ENCODE results near the gene MRTFA.
"Not testable (repeated sequence)": the region's sequence is repeated elsewhere in the genome, so short reads cannot be mapped to it uniquely, and the experiment has no call there.

MRTFA gene

GRCh38 chr22:40594924-40595323 lies 41.6 kb downstream of the MRTFA start:
- peak; percentile 37 for DNase-seq

- DNase-seq = no peak
Measured at GRCh38 chr22:40594346-40594745, 42.2 kb downstream of the MRTFA start.

GRCh38 chr22:40593460-40594273 lies 42.9 kb downstream of the MRTFA start:
- no peak for DNase-seq

- DNase-seq = no peak
Measured at GRCh38 chr22:40592352-40593113, 44.0 kb downstream of the MRTFA start.

GRCh38 chr22:40588726-40589125 lies 47.8 kb downstream of the MRTFA start:
- peak; percentile 73 for DNase-seq

GRCh38 chr22:40586781-40587180 lies 49.7 kb downstream of the MRTFA start:
- DNase-seq = no peak

GRCh38 chr22:40585310-40585751 lies 51.2 kb downstream of the MRTFA start:
- DNase-seq = no peak

- DNase-seq = not testable (repeated sequence)
Measured at GRCh38 chr22:40584766-40585165, 51.8 kb downstream of the MRTFA start.

- no peak for DNase-seq
Measured at GRCh38 chr22:40583053-40583741, 53.3 kb downstream of the MRTFA start.

GRCh38 chr22:40582063-40582462 lies 54.5 kb downstream of the MRTFA start:
- DNase-seq = no peak

GRCh38 chr22:40580631-40581030 lies 55.9 kb downstream of the MRTFA start:
- DNase-seq = no peak

- DNase-seq = no peak
Measured at GRCh38 chr22:40578171-40578570, 58.3 kb downstream of the MRTFA start.

- DNase-seq = no peak
Measured at GRCh38 chr22:40572976-40573375, 63.5 kb downstream of the MRTFA start.

GRCh38 chr22:40571887-40572286 lies 64.6 kb downstream of the MRTFA start:
- DNase-seq = no peak

GRCh38 chr22:40567626-40568328 lies 68.7 kb downstream of the MRTFA start:
- DNase-seq = no peak

GRCh38 chr22:40567106-40567505 lies 69.4 kb downstream of the MRTFA start:
- peak; percentile 48 for DNase-seq

- no peak for DNase-seq
Measured at GRCh38 chr22:40560994-40561515, 75.5 kb downstream of the MRTFA start.

GRCh38 chr22:40560551-40560950 lies 76.0 kb downstream of the MRTFA start:
- DNase-seq = peak; percentile 74

- no peak for DNase-seq
Measured at GRCh38 chr22:40557972-40558371, 78.5 kb downstream of the MRTFA start.

- no peak for DNase-seq
Measured at GRCh38 chr22:40556641-40557040, 79.9 kb downstream of the MRTFA start.

GRCh38 chr22:40554023-40554422 lies 82.5 kb downstream of the MRTFA start:
- not testable (repeated sequence) for DNase-seq

GRCh38 chr22:40553014-40553554 lies 83.4 kb downstream of the MRTFA start:
- DNase-seq = no peak
